Stimulated activated CD4-positive, alpha-beta T cell treated with anti-CD3 and anti-CD28 coated beads, Interleukin-4, amount 100 ng/mL, for 24 hours (primary cell): ENCODE data around the gene SSR2.

Experiments used
- DNase-seq: peaks from one replicate; pipeline ENCODE4 v3.0.0-alpha.2; 2020

The SSR2 gene

DNA sequence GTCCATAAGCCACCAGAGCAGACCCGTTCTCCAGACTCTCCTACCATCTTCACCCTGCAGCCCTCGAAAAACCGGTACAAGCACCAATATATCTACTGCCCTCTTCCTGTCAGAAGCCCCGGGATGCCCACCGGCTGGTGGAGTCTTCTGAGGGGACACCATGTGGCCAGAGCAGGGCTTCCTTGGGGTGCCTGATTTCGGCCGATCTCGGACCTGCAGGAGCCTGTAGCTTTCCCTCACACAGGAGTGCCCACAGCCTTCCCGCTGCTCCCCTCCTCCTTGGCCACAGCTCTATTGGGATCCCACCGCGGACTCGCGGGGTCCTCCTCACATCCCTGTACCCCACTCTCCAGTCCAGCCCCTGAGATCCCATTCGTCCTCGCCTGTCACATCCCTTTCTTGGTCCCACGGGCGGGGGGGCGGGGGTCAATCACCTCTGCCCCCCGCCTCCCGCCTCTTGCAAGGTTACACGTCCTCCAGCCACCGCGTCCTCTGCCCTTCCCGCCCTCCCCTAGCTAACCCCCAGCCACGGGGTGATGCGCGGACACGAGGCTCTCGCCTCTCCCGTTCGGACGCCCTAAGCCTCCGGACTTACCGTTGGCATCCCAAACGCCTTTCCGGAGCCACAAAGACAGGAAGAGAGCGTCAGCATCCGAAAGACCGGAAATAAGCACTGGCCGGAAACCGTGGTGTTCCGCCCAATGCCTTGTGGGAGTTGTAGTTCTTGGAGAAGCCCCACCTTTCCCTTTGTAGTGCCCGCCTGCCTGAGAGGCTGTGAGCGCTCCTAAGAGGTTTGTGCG is at the start of gene SSR2:
Gene SSR2 (minus strand): TSS at position 659 of the 800 bp plus-strand sequence. CDS start 784 bp downstream, outside the sequence.
- DNase-seq: peak; percentile 88

GRCh38 chr1:156070548-156070947 is 49.8 kb upstream of the SSR2 start:
- no peak for DNase-seq

GRCh38 chr1:156069490-156070455 is 49.0 kb upstream of the SSR2 start:
- no peak for DNase-seq

- no peak for DNase-seq
Measured at GRCh38 chr1:156067262-156067661, 46.5 kb upstream of the SSR2 start.

DNA sequence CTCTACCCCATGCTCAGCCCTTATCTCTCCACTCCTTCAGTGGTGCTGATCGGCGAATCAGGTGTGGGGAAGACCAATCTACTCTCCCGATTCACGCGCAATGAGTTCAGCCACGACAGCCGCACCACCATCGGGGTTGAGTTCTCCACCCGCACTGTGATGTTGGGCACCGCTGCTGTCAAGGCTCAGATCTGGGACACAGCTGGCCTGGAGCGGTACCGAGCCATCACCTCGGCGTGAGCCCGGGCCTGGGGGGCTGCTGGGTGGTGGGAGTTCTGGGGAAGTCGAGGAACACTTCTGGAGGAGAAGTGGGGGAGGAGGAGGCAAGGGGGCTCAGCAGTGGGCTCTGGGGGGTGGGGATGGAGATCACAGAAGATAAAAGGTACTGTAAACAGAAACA is 45.1 kb upstream of the SSR2 start:
- DNase-seq: no peak

- no peak for DNase-seq
Measured at GRCh38 chr1:156065212-156065611, 44.5 kb upstream of the SSR2 start.

DNA sequence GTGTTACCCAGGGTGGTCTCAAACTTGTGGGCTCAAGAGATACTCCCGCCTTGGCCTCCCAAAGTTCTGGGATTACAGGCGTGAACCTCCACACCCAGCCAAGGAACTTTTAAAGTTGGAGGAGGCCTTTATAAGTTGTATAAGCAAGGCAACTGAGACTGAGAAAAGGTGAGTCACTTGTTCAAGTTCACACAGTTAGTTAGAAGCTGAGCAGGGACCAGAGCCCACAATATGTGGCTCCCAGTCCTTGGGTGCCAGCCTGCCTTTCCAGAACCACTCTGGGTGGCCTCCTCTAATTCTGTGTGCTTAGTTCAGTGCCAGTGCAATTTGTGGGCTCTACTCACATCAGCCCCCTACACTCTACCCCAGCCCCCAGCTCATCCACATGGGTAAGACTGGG is 43.9 kb upstream of the SSR2 start:
- no peak for DNase-seq

DNA sequence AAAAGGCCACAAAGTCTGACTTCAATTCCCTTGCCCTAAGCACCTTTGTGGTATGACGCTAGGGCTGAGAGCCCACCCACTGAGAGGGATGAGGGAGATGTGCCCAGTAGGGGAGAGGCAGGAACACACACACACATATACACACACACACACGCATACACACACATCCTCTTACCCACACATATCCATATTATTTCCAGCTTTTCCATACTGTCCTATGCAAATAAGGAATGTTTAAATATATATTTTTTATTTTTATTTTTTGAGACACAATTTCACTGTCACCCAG is 43.2 kb upstream of the SSR2 start:
- DNase-seq: no peak

- DNase-seq: no peak
Measured at GRCh38 chr1:156062189-156062588, 41.4 kb upstream of the SSR2 start.

GRCh38 chr1:156060937-156061636 is 40.3 kb upstream of the SSR2 start, which contains the start of gene RAB25:
Gene RAB25 (plus strand): TSS chr1:156061160. CDS start chr1:156061401, 241 bp downstream.
- DNase-seq: no peak

DNA sequence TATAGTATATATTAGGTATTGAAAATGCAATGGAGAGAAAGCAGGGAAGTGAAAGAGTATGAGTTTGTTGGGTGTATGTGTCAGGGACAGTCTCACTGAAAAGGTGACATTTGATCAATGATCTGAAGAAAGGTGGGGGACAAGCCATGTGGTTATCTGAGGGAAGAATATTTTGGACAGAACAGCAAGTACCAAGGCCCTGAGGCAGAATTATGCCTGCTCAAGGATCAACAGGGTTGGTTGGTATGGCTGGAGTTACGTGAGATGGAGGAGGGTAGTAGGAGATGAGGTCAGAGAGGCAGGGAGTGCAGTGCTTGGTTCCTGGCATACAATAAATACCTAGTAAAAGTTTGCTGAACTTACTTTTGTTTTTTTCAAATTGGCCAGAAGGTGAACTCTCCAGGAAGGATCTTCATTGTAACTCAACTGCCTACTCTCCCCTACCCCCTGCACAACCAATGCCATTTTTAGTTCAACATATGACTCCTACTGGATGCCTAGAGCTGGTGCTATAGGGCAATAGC is 35.6 kb upstream of the SSR2 start:
- no peak for DNase-seq

- no peak for DNase-seq
Measured at GRCh38 chr1:156055281-156056048, 34.7 kb upstream of the SSR2 start.

- DNase-seq: peak; percentile 97
Measured at GRCh38 chr1:156054500-156055280, 33.9 kb upstream of the SSR2 start, which contains the start of gene LAMTOR2. Gene LAMTOR2 (plus strand): TSS chr1:156054782. CDS start chr1:156054890, 108 bp downstream.

- peak; percentile 86 for DNase-seq
Measured at GRCh38 chr1:156053768-156054499, 33.2 kb upstream of the SSR2 start, which contains the start of gene UBQLN4. Gene UBQLN4 (minus strand): TSS chr1:156053798. CDS start chr1:156053701, 97 bp downstream.

- peak; percentile 72 for DNase-seq
Measured at GRCh38 chr1:156052862-156053767, 32.4 kb upstream of the SSR2 start.

GRCh38 chr1:156051011-156051725 is 30.4 kb upstream of the SSR2 start:
- DNase-seq: no peak

- DNase-seq: no peak
Measured at GRCh38 chr1:156050376-156050775, 29.6 kb upstream of the SSR2 start.

- no peak for DNase-seq
Measured at GRCh38 chr1:156048663-156049258, 28.0 kb upstream of the SSR2 start.
